Spinal cord (tissue), 10 donors: ENCODE results near the gene NEMP1. TPM values are rescaled to one million over a fixed set of nuclear protein-coding genes. Genes with fewer than 3 reads are reported as not detected.
A peak's percentile ranks its signal among the peaks of the same experiment; 100 is the strongest.
"Not testable (repeated sequence)": the region's sequence is repeated elsewhere in the genome, so short reads cannot be mapped to it uniquely, and the experiment has no call there.

ENCODE experiments used
- DNase-seq, 6 donors: peaks; one replicate each; pipeline versions ENCODE4 v3.0.0 to v3.0.0-alpha.2; 2013 to 2015; ENCODE audit warnings: low spot score in 6 of 6, low read depth in 4 of 6
- H3K27ac ChIP-seq: one replicate; pipeline ENCODE4 v1.5.1; 2013; ENCODE audit warnings: low read depth, low read length, control low read depth
- H3K27me3 ChIP-seq: one replicate; pipeline ENCODE4 v1.6.1; 2013; ENCODE audit warnings: low read length; ENCODE audit not compliant: control insufficient read depth, insufficient read depth
- H3K36me3 ChIP-seq: one replicate; pipeline ENCODE4 v1.6.1; 2013; ENCODE audit warnings: low read length; ENCODE audit not compliant: control insufficient read depth, insufficient read depth
- H3K4me1 ChIP-seq: one replicate; pipeline ENCODE4 v1.6.1; 2013; ENCODE audit warnings: low read length; ENCODE audit not compliant: control insufficient read depth, insufficient read depth
- H3K4me3 ChIP-seq: one replicate; pipeline ENCODE4 v1.5.1; 2013; ENCODE audit warnings: low read depth, low read length, control low read depth
- H3K9me3 ChIP-seq: one replicate; pipeline ENCODE4 v1.6.1; 2013; ENCODE audit warnings: low read length; ENCODE audit not compliant: control insufficient read depth, insufficient read depth
- whole genome bisulfite sequencing: methylation state at CpG from one replicate; pipeline ENCODE4 v1.1.5; 2013; ENCODE audit warnings: missing lambda C conversion rate; ENCODE audit not compliant: insufficient coverage; 5-methylcytosine and 5-hydroxymethylcytosine counted together
- polyA plus RNA-seq, 2 donors: library from polyadenylated mRNA; unstranded; fragments of 120-200 nt; gene quantifications; one replicate each; pipeline ENCODE4 v1.2.1, GENCODE V29; 2013; ENCODE audit not compliant: insufficient read length in 2 of 2
- total RNA-seq, 2 donors: library from RNA; depleted of rRNA in 1 of 2; stranded (reverse); fragments of 120-200 nt in 1 of 2; fragments of >200 nt in 1 of 2; gene quantifications; one replicate each; pipeline versions ENCODE4 v1.2.3 to v1.2.4, GENCODE V29; 2013 to 2014
- donor health status: healthy.

Gene NEMP1
- total and polyA plus RNA-seq, 4 donors, result 13.2 to 17.3 (median 13.6) TPM

- no peak for DNase-seq
- H3K9me3 ChIP-seq, result no peaks in the 10 kb centered on the region
- peaks cover 2% of the 10 kb centered on the region for H3K27me3 ChIP-seq
- no peak overlapping the region for H3K4me3 ChIP-seq
- H3K27ac ChIP-seq, result no peak overlapping the region
- H3K36me3 ChIP-seq, result no peaks in the 10 kb centered on the region
- no peaks in the 10 kb centered on the region for H3K4me1 ChIP-seq
- 57% methylated on average over 1 of the region's 1 CpG for WGBS
Observed at GRCh38 chr12:57018906-57019305, 59.7 kb downstream of the NEMP1 start.

GRCh38 chr12:57018353-57018752, 60.2 kb downstream of the NEMP1 start:
- WGBS, result 75% methylated on average over 1 of the region's 5 CpGs
- not testable (repeated sequence) for DNase-seq, H3K4me3 ChIP-seq, H3K4me1 ChIP-seq, H3K27ac ChIP-seq, H3K9me3 ChIP-seq, H3K27me3 ChIP-seq, H3K36me3 ChIP-seq

GRCh38 chr12:57016348-57016747, 62.2 kb downstream of the NEMP1 start, which contains the start of gene TAC3:
TSS of gene TAC3 (minus strand) at chr12:57016529. CDS start at chr12:57015797, 732 bp downstream.
- H3K4me1 ChIP-seq, result no peaks in the 10 kb centered on the region
- H3K36me3 ChIP-seq, result no peaks in the 10 kb centered on the region
- H3K27me3 ChIP-seq, result peaks cover 2% of the 10 kb centered on the region
- no peaks in the 10 kb centered on the region for H3K9me3 ChIP-seq
- WGBS, result 13% methylated on average over 3 of the region's 6 CpGs
- no peak within 1 kb of the TSS for H3K4me3 ChIP-seq
- DNase-seq, result no peak
- H3K27ac ChIP-seq, result no peak within 1 kb of the TSS

GRCh38 chr12:57012600-57013465, 65.8 kb downstream of the NEMP1 start:
- Histone ChIP-seq H3K27me3 (peaks cover 2% of the 10 kb centered on the region), H3K9me3 (no peaks in the 10 kb centered on the region), H3K4me1 (no peaks in the 10 kb centered on the region), H3K27ac (no peak overlapping the region), H3K4me3 (no peak overlapping the region), H3K36me3 (no peaks in the 10 kb centered on the region)
- DNase-seq, result no peak
- 74% methylated on average over 4 of the region's 7 CpGs for WGBS

GRCh38 chr12:57011438-57012424, 66.9 kb downstream of the NEMP1 start:
- H3K36me3 ChIP-seq, result no peaks in the 10 kb centered on the region
- WGBS, result 38% methylated on average over 4 of the region's 12 CpGs
- no peak for DNase-seq
- peaks cover 3% of the 10 kb centered on the region for H3K4me1 ChIP-seq
- no peak overlapping the region for H3K4me3 ChIP-seq
- H3K27me3 ChIP-seq, result peaks cover 2% of the 10 kb centered on the region
- H3K27ac ChIP-seq, result no peak overlapping the region
- H3K9me3 ChIP-seq, result no peaks in the 10 kb centered on the region

GRCh38 chr12:57010627-57011247, 67.9 kb downstream of the NEMP1 start:
- DNase-seq, result peak in 1 of 6 donors; percentile 64
- no peak overlapping the region for H3K4me3 ChIP-seq
- no CpG with 5 or more reads among the region's 4 CpGs for WGBS
- H3K4me1 ChIP-seq, result peaks cover 5% of the 10 kb centered on the region
- no peaks in the 10 kb centered on the region for H3K36me3 ChIP-seq
- no peak overlapping the region for H3K27ac ChIP-seq
- H3K9me3 ChIP-seq, result no peaks in the 10 kb centered on the region
- peaks cover 2% of the 10 kb centered on the region for H3K27me3 ChIP-seq

GRCh38 chr12:57009949-57010626, 68.5 kb downstream of the NEMP1 start:
- H3K27ac ChIP-seq, result no peak overlapping the region
- H3K36me3 ChIP-seq, result no peaks in the 10 kb centered on the region
- no peaks in the 10 kb centered on the region for H3K9me3 ChIP-seq
- WGBS, result 82% methylated on average over 1 of the region's 5 CpGs
- no peak overlapping the region for H3K4me3 ChIP-seq
- H3K4me1 ChIP-seq, result peaks cover 5% of the 10 kb centered on the region
- H3K27me3 ChIP-seq, result no peaks in the 10 kb centered on the region
- DNase-seq, result no peak

- DNase-seq, result peak in 3 of 6 donors; percentile 22 to 89 (median 77)
Observed at GRCh38 chr12:57008178-57008577, 70.4 kb downstream of the NEMP1 start.

More at GRCh38 chr12:57008178-57008577, 70.4 kb downstream of the NEMP1 start:
- H3K9me3 ChIP-seq, result no peaks in the 10 kb centered on the region
- H3K27me3 ChIP-seq, result no peaks in the 10 kb centered on the region
- H3K4me1 ChIP-seq, result peaks cover 5% of the 10 kb centered on the region
- H3K4me3 ChIP-seq, result no peak overlapping the region
- H3K27ac ChIP-seq, result no peak overlapping the region
- H3K36me3 ChIP-seq, result peaks cover 16% of the 10 kb centered on the region
